ENCODE measurements around the gene RPEL1.

Gene RPEL1

GRCh38 chr10:103284170-103284569, 38.5 kb downstream of the RPEL1 start:
- Histone ChIP-seq H3K36me3 (ENCODE audit: control insufficient read depth, insufficient read depth, low read length) (no peaks in the 10 kb centered on the region), H3K4me3 (ENCODE audit: low read depth, low read length) (no peak overlapping the region), H3K9me3 (ENCODE audit: control insufficient read depth, insufficient read depth, low read length) (no peaks in the 10 kb centered on the region), H3K9ac (ENCODE audit: low read depth, low read length) (no peak overlapping the region), H3K4me1 (ENCODE audit: control insufficient read depth, insufficient read depth, low read length) (peaks cover 10% of the 10 kb centered on the region), H3K27me3 (ENCODE audit: control insufficient read depth, insufficient read depth, low read length) (peaks cover 23% of the 10 kb centered on the region)

DNA sequence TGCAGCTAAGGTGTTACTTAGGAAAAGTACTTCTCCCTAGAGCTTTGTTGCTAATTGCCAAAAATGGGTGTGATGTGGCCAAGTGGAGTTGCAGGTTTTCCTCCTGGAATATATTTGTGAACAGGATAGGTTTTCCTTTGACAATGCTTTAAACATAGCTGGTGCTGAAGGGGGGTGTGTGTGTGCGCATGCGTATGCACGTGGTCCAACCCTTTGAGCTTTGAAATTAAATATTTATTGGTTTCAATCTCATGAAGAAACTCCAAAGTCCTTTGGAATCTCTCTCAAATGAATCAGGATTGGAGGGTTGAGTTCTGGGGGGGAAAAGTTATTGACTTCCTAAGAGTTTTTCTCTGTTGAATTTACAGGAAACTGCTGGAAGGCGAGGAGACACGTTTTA, 42.3 kb downstream of the RPEL1 start:
- Histone ChIP-seq H3K4me3 (ENCODE audit: low read depth, low read length) (no peak overlapping the region), H3K4me1 (ENCODE audit: control insufficient read depth, insufficient read depth, low read length) (no peaks in the 10 kb centered on the region), H3K27me3 (ENCODE audit: control insufficient read depth, insufficient read depth, low read length) (no peaks in the 10 kb centered on the region), H3K9ac (ENCODE audit: low read depth, low read length) (no peak overlapping the region), H3K36me3 (ENCODE audit: control insufficient read depth, insufficient read depth, low read length) (no peaks in the 10 kb centered on the region), H3K9me3 (ENCODE audit: control insufficient read depth, insufficient read depth, low read length) (no peaks in the 10 kb centered on the region)

DNA sequence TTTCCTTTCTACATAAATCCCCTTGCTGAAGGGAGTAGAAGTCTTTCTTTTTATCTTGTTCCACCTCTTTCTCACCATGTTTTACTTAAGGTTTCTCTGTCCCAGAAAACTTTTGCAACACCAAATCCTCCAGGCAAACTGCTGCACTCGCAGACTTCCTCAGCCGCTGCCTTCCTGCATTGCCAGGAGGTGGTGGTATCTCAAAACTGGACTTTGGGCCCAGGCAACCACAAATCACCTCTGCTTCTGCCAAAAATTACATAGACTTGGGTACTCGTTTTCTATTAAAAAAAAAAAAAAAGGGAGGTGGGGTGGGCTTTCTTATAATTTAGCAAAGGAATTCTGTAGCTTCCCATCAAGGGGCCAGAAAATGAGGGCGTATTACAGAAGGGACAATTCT, 45.9 kb downstream of the RPEL1 start:
- H3K4me3 ChIP-seq (ENCODE audit: low read depth, low read length), result no peak overlapping the region
- H3K4me1 ChIP-seq (ENCODE audit: control insufficient read depth, insufficient read depth, low read length), result no peaks in the 10 kb centered on the region
- H3K36me3 ChIP-seq (ENCODE audit: control insufficient read depth, insufficient read depth, low read length), result no peaks in the 10 kb centered on the region
- no peak overlapping the region for H3K9ac ChIP-seq (ENCODE audit: low read depth, low read length)
- no peaks in the 10 kb centered on the region for H3K9me3 ChIP-seq (ENCODE audit: control insufficient read depth, insufficient read depth, low read length)
- H3K27me3 ChIP-seq (ENCODE audit: control insufficient read depth, insufficient read depth, low read length), result no peaks in the 10 kb centered on the region

DNA sequence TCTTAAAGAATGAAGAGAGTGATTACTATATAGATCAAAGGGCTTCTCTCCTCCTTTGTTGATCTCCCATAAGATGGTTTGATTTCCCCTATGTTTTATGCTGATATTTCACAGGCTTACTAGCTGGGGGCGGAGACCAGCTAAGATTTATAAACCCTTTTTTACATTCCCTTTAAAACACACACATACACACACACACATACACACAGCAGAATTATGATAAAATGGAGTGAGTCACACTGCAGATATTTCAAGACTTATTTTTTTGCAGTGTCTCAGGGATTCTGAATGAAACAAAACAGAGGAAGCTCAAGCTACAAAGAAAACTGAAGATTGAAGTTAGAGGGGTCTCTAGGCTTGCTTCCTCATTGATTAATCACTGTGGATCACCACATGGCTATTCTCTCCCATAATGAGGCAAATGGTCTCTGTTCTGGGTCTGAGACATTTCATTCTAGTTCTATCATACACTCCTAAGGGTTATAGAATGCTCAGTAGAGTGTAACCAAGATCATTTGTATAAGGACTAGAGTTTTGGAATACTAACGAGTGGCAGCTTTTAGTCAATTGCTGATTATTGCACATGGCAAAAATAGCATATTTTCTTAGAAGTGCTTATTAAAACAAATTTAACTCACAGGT, 49.8 kb downstream of the RPEL1 start:
- H3K9me3 ChIP-seq (ENCODE audit: control insufficient read depth, insufficient read depth, low read length), result no peaks in the 10 kb centered on the region
- no peaks in the 10 kb centered on the region for H3K36me3 ChIP-seq (ENCODE audit: control insufficient read depth, insufficient read depth, low read length)
- no peak overlapping the region for H3K9ac ChIP-seq (ENCODE audit: low read depth, low read length)
- no peaks in the 10 kb centered on the region for H3K4me1 ChIP-seq (ENCODE audit: control insufficient read depth, insufficient read depth, low read length)
- no peaks in the 10 kb centered on the region for H3K27me3 ChIP-seq (ENCODE audit: control insufficient read depth, insufficient read depth, low read length)
- no peak overlapping the region for H3K4me3 ChIP-seq (ENCODE audit: low read depth, low read length)

Data from iPS-15b (cell line).